Right ventricle myocardium inferior (tissue), 1 donor: ENCODE data around the gene TXNRD1. TPM values are rescaled to one million over a fixed set of nuclear protein-coding genes. Genes with fewer than 3 reads are reported as not detected.
A peak's percentile ranks its signal among the peaks of the same experiment; 100 is the strongest.
"Not testable (repeated sequence)": the region's sequence is repeated elsewhere in the genome, so short reads cannot be mapped to it uniquely, and the experiment has no call there.

Experiments
- ATAC-seq: fragments of 200-7000 bp; cut with Tn5 transposase; one replicate; pipeline ENCODE4 v1.9.1; 2020; ENCODE audit warnings: mild to moderate bottlenecking, moderate library complexity
- DNase-seq: peaks from one replicate; pipeline ENCODE4 v3.0.0; 2021; ENCODE audit errors: missing footprints
- intact Hi-C: fragments of 100-400 bp; cut with DNase I; formaldehyde crosslinking; loops from one replicate; pipeline ENCODE4 v1.11.0; 2022
- total RNA-seq: library from RNA; stranded (reverse); fragmentation: NEBNext Ultra II Directional; extraction: Animal tissue kit (Norgen Biotek cat#: 25700); gene quantifications from one replicate; pipeline ENCODE4 v1.2.1, GENCODE V29; 2021
- donor health status: DM: no; HTN: yes; CAD: no; lungs with severe emphysema.

TXNRD1 gene
- total RNA-seq, 1 donor from 2014 or later, result 89.3 TPM

DNA sequence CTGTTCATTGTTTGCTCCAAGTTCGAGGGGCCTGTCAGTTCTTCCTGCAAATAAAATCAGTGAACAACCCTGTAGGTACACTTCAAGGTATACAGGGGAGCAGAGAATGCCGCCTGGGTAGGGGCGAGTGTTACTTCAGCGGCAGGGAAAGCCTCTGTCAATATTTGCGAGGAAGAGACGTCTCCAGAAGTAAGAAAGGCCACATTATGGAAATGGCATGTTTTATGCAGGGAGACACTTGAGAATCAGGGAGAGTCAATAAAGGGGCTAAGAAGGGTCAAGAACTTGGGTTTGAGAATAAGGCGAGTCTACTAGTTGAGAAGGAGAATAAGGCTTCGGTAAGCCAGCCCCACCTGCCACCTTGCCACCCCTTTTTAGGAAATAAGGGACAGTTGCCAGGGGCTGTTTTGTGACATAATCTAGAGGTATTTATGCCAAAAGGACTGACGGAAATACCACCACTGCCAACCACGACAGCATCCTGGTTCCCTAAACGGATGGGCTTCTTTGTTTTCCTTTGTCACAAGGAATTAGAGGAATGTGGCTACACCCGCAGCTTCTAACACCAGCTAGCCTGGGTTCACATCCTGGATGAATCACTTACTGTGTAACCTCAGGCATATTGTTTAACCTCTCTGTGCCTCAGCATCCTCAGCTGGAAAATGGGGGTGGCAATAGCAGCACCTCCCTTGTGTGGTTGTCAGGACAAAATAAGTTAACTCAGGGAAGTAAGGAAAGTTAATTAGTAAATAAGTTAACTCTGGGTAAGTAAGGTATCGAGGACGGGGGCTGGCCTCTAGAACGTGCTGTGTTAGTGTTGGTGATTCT, 155.7 kb downstream of the TXNRD1 start:
- ATAC-seq (no peak), DNase-seq (no peak)
- intact Hi-C loops, result no loop called here

DNA sequence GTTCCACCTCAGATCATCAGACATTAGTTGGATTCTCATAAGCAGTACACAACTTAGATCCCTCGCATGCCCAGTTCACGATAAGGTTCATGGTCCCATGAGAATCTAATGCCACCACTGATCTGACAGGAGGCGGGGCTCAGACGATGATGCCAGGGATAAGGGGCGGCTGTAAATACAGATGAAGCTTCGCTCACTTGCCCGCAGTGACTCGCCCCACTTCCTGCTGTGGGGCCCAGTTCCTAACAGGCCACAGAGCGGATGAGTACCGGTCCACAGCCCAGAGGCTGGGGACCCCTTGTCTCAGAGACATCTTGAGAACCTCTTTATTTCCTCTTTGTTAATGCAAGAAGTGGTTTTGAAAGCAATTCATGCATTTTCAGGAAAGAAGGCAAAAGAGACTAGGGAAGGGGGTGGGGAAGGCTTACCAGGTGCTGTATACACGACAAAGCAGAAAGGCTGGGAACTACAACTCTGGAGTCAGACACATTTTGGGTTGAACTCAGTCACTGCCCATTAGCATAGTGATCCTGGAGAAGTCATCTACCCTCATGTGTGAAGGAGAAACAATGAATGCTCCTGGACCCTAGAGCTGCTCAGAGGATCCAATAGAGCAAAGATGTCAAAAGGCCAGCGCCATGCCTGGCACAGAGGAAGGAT, 156.6 kb downstream of the TXNRD1 start:
- intact Hi-C loops, result no loop called here
- DNase-seq (no peak), ATAC-seq (no peak)

GRCh38 chr12:104372721-104373335, 157.2 kb downstream of the TXNRD1 start:
- intact Hi-C loops, result no loop called here
- ATAC-seq (no peak), DNase-seq (no peak)

DNA sequence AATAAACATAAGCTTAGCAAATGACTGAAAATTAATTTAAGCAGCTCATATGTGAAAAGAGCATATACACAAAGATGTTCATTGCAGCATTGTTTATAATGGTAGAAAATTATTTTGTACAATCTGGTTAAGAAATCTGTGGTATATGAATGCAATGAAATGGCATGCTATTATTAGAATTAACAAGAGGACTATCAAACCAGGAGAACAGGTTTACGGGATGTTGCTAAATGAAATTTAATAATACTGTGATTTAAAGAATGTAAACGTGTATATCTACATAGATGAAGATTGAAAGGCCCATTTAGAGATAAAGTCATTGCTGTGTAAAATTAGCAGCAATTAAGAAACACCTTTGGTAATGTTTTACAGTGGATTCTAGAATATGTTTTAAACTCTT, 158.5 kb downstream of the TXNRD1 start:
- DNase-seq (no peak), ATAC-seq (no peak)
- intact Hi-C loops, result no loop called here

- ATAC-seq (no peak), DNase-seq (no peak)
- intact Hi-C loops, result no loop called here
These were observed 159.2 kb downstream of the TXNRD1 start for GRCh38 chr12:104374806-104375205.

DNA sequence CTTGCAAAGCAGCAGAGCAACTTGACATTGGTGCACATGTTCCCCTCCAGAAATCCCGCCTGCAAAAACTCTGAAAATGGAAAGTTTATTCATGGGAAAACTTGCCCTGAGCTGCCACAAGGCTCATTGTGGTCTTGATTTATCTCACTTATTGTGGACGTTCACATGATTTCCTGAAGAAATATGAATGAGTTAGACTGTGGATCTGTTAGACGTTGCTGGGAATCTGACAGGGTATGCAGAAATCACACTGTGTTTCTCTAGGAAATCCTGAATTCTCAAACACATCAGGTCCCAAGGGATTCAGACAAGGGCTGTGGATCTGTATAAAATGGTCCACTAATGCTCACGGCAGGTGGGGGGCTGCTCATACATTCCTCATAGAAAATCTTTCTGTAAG, 160.2 kb downstream of the TXNRD1 start:
- DNase-seq (no peak), ATAC-seq (no peak)
- intact Hi-C loops, result no loop called here

GRCh38 chr12:104376650-104377513, 161.3 kb downstream of the TXNRD1 start:
- DNase-seq (no peak), ATAC-seq (no peak)
- intact Hi-C loops, result no loop called here

- ATAC-seq (no peak), DNase-seq (no peak)
- intact Hi-C loops, result no loop called here
These were observed 161.9 kb downstream of the TXNRD1 start for GRCh38 chr12:104377514-104377812.

DNA sequence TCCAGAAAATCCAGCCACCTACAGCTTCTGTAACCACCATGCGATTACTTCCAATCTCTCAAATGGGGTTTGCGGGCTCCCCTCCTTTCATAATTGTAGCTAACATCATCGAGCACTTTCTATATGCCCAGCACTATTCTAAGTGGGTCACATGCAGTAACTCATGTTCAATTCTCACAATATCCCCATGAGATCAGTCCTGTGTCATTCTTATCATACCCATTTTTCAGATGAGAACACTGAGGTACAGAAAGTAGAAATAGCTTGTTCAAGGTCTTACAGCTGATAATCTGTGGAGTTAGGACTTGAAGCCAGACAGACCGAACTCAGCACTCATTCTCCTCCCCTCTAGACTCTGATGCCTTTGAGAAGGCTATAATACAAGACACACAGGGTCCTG, 162.8 kb downstream of the TXNRD1 start:
- ATAC-seq (no peak), DNase-seq (no peak)
- intact Hi-C loops, result no loop called here

DNA sequence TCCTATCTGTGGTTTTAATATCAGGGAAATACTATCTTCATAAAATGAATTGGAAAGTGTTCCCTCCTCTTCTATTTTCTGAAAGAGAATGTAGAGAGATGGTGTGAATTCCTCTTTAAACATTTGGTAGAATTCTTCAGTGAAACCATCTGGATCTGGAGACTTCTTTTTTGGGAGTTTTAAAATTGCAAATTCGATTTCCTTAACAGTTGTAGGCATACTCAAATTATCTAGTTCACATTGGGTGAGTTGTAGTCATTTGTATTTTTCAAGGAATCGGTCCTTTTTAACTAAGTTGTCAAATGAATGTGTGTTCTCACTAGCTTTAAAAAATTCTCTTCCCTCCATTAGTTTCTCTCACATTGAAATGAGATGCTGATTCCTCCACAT, 165.8 kb downstream of the TXNRD1 start:
- intact Hi-C loops, result loop anchor here (5.0 to 10.0 kb wide), 3 partner anchors 293 to 671 kb away; no protein-coding TSS in a partner anchor
- DNase-seq, result no peak
- no peak for ATAC-seq

DNA sequence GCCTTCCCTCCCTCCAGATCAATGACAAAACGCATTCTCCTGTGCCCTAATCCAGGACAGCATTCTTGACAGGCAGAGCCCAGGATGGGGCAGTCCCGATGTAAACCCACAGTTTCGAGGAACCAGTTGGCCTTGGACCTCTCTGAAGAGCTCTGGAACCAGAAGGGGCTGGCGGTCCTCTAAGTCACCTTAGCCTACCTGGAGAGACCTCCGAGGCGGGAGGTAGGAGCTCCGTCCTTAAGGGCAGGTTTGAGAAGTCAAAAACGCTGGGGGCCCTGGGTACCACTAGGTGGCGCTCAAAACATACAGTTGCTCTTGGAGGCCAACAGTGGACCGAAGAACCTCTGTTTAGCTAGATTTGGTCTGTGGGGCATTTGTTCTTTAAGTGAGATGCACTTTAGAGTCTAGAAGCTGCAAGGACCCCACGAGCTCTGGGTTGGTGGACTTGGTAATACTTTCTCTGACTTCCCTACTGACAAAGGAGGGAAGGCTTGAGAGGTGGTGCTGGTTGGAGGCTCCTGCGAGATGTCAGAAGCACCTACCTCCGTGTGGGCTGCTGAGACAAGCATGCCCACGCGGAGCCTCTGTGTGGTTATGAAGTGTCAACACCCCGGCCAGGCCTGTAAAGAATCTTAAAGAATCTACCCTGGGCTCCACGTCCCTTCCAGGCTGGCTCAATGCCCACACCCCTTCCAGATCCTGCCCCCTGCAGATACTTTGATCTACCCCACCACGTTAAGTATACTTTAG, 166.3 kb downstream of the TXNRD1 start:
- ATAC-seq (peak; percentile 84), DNase-seq (peak; percentile 75)
- intact Hi-C loops, result loop anchor here (1.0 to 10.0 kb wide), 5 partner anchors 75 to 670 kb away; partner anchors contain the start of gene CHST11

GRCh38 chr12:104384141-104384880, 168.7 kb downstream of the TXNRD1 start:
- intact Hi-C loops, result loop anchor here (5.0 to 10.0 kb wide), 3 partner anchors 290 to 668 kb away; no protein-coding TSS in a partner anchor
- ATAC-seq, result no peak
- no peak for DNase-seq

- DNase-seq (no peak), ATAC-seq (no peak)
- intact Hi-C loops, result loop anchor here (10.0 kb wide), 2 partner anchors 289 to 319 kb away; no protein-coding TSS in a partner anchor
These were observed 169.9 kb downstream of the TXNRD1 start for GRCh38 chr12:104385510-104385909.

- intact Hi-C loops, result loop anchor here (10.0 kb wide), 2 partner anchors 288 to 318 kb away; no protein-coding TSS in a partner anchor
- no peak for ATAC-seq
- no peak for DNase-seq
These were observed 170.9 kb downstream of the TXNRD1 start for GRCh38 chr12:104386461-104386860.

- intact Hi-C loops, result loop anchor here (10.0 kb wide), 2 partner anchors 288 to 318 kb away; no protein-coding TSS in a partner anchor
- ATAC-seq (peak; percentile 34), DNase-seq (no peak)
These were observed 171.6 kb downstream of the TXNRD1 start for GRCh38 chr12:104387190-104387589.

DNA sequence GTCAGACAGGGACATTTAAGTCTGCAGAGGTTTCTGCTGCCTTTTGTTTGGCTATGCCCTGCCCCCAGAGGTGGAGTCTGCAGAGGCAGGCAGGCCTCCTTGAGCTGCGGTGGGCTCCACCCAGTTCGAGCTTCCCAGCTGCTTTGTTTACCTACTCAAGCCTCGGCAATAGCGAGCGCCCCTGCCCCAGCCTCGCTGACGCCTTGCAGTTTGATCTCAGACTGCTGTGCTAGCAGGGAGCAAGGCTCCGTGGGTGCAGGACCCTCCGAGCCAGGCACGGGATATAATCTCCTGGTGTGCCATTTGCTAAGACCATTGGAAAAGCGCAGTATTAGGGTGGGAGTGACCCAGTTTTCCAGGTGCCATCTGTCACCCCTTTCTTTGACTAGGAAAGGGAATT, 178.5 kb downstream of the TXNRD1 start:
- DNase-seq, ATAC-seq, intact Hi-C loops: not testable (repeated sequence)
